Keratinocyte (primary cell): Measurements from ENCODE around the gene BCL2L1. TPM values are rescaled to one million over a fixed set of nuclear protein-coding genes. Genes with fewer than 3 reads are reported as not detected.

Experiments
- DNase-seq: peaks from one replicate; pipeline ENCODE4 v3.0.0-alpha.2; 2011; ENCODE audit warnings: low read depth, missing footprints, low spot score
- FAIRE-seq: peaks from 2 replicates; lab custom pipeline; 2011; peaks lifted over from hg19 to GRCh38; lab: Jason Lieb, UNC
- H2AFZ ChIP-seq: 2 replicates; pipeline ENCODE4 v1.6.0; 2012; ENCODE audit warnings: low read length, control low read depth, inconsistent platforms; ENCODE audit not compliant: control insufficient read depth
- H3K27ac ChIP-seq: 2 replicates; pipeline ENCODE4 v1.5.1; 2011; ENCODE audit warnings: low read length; ENCODE audit not compliant: control insufficient read depth, insufficient read depth
- H3K27me3 ChIP-seq: 3 replicates; pipeline ENCODE4 v1.6.0; 2011; ENCODE audit warnings: low read length; ENCODE audit not compliant: control insufficient read depth, insufficient read depth; ENCODE audit errors: extremely low read depth
- H3K36me3 ChIP-seq, 2 experiments: 2 replicates in 1 of 2; 3 replicates in 1 of 2; pipeline ENCODE4 v1.5.1; 2011; ENCODE audit warnings: low read length in 2 of 2, mild to moderate bottlenecking in 1 of 2; ENCODE audit not compliant: control insufficient read depth in 2 of 2, insufficient read depth in 2 of 2; ENCODE audit errors: extremely low read depth in 1 of 2
- H3K4me1 ChIP-seq: 3 replicates; pipeline ENCODE4 v1.5.1; 2011; ENCODE audit warnings: low read length; ENCODE audit not compliant: control insufficient read depth, insufficient read depth; ENCODE audit errors: extremely low read depth
- H3K4me2 ChIP-seq: 3 replicates; pipeline ENCODE4 v1.6.0; 2011; ENCODE audit warnings: low read depth, low read length; ENCODE audit not compliant: control insufficient read depth, insufficient read depth; ENCODE audit errors: extremely low read depth
- H3K4me3 ChIP-seq, 3 experiments: fragments of 200-600 bp in 1 of 3; sonication (generic) in 1 of 3; 2 replicates in 2 of 3; 3 replicates in 1 of 3; pipeline ENCODE4 v1.5.1; 2011 to 2016; ENCODE audit warnings: low read length in 3 of 3, mild to moderate bottlenecking in 3 of 3, control low read depth in 2 of 3, inconsistent platforms in 1 of 3, low read depth in 1 of 3, mixed read lengths in 1 of 3, mixed run types in 1 of 3, moderate library complexity in 1 of 3; ENCODE audit not compliant: control insufficient read depth in 2 of 3, insufficient read depth in 2 of 3; ENCODE audit errors: extremely low read depth in 1 of 3
- H3K79me2 ChIP-seq: 2 replicates; pipeline ENCODE4 v1.6.0; 2012; ENCODE audit warnings: low read length; ENCODE audit not compliant: control insufficient read depth, insufficient read depth
- H3K9ac ChIP-seq: 3 replicates; pipeline ENCODE4 v1.6.0; 2011; ENCODE audit warnings: low read length; ENCODE audit not compliant: control insufficient read depth, insufficient read depth; ENCODE audit errors: extremely low read depth
- H3K9me1 ChIP-seq: 3 replicates; pipeline ENCODE4 v1.6.0; 2011; ENCODE audit warnings: low read length; ENCODE audit not compliant: control insufficient read depth, insufficient read depth; ENCODE audit errors: extremely low read depth
- H3K9me3 ChIP-seq: 2 replicates; pipeline ENCODE4 v1.5.1; 2012; ENCODE audit warnings: low read depth, low read length; ENCODE audit not compliant: control insufficient read depth
- H4K20me1 ChIP-seq: 3 replicates; pipeline ENCODE4 v1.6.0; 2011; ENCODE audit warnings: low read length; ENCODE audit not compliant: control insufficient read depth, insufficient read depth; ENCODE audit errors: extremely low read depth
- CTCF ChIP-seq, 3 experiments: IDR thresholded peaks in 1 of 3; conservative IDR thresholded peaks in 1 of 3; optimal IDR thresholded peaks in 1 of 3; 2 replicates in 2 of 3; 3 replicates in 1 of 3; pipeline versions ENCODE3 to v1.5.1; 2011; ENCODE audit warnings: low read length in 3 of 3, mild to moderate bottlenecking in 3 of 3, moderate library complexity in 2 of 3, control low read depth in 1 of 3, inconsistent platforms in 1 of 3; ENCODE audit not compliant: insufficient read depth in 2 of 3; ENCODE audit errors: extremely low read depth in 1 of 3
- EZH2 ChIP-seq: IDR thresholded peaks from one replicate; pipeline ENCODE4 v1.6.1; 2012; ENCODE audit warnings: inconsistent platforms, mild to moderate bottlenecking, low read length, moderate library complexity
- dilution Hi-C: fragments of 300-500 bp; cut with MboI; formaldehyde crosslinking; loops from one replicate; pipeline ENCODE4 v1.7.0; 2020; ENCODE audit warnings: low sequenced_read_pairs; ENCODE audit not compliant: extremely low pct_ligation_motif_present
- polyA plus RNA-seq, 5 experiments: library from polyadenylated mRNA; depleted of rRNA in 3 of 5; stranded (reverse) in 3 of 5; stranded (forward) in 1 of 5; unstranded in 1 of 5; fragments of >200 nt; gene quantifications; 1 replicate in 1 of 5; 2 replicates in 3 of 5; 3 replicates in 1 of 5; pipeline versions ENCODE4 v1.2.1 to v1.2.3, GENCODE V29; 2011 to 2012; ENCODE audit warnings: missing spikeins in 2 of 5, low read depth in 1 of 5, low replicate concordance in 1 of 5

The BCL2L1 gene
- polyA plus RNA-seq, 1 donor (not counting 4 experiments of a cell fraction or from before 2014, with no cell fraction given): 109 TPM

GRCh38 chr20:31738729-31739549 is 16.3 kb upstream of the BCL2L1 start, which contains the start of gene TPX2:
TPX2 (plus strand) TSS chr20:31739290; CDS start chr20:31757477, 18,187 bp downstream.
- no peaks in the 10 kb centered on the region for H3K36me3 ChIP-seq
- peaks cover 47% of the 10 kb centered on the region for H3K79me2 ChIP-seq
- no peak for TF ChIP-seq EZH2
- peak in 2 of 3 experiments; percentile 12 to 23 for TF ChIP-seq CTCF (optimal IDR thresholded peaks at IDR 0.05 in 1 of 3, IDR thresholded peaks at IDR 0.05 in 1 of 3, conservative IDR thresholded peaks at IDR 0.05 in 1 of 3; ENCODE audit: extremely low read depth in 1 of 3, insufficient read depth in 2 of 3, low read length in 3 of 3)
- no peaks in the 10 kb centered on the region for H4K20me1 ChIP-seq
- H3K4me2 ChIP-seq: peak within 1 kb of the TSS; percentile 86
- DNase-seq (no peak), FAIRE-seq (peak; percentile 44)
- H3K27ac ChIP-seq: peak within 1 kb of the TSS; percentile 89
- dilution Hi-C loops: no loop called here
- no peaks in the 10 kb centered on the region for H3K9me3 ChIP-seq
- no peaks in the 10 kb centered on the region for H3K27me3 ChIP-seq
- H3K4me3 ChIP-seq: peak within 1 kb of the TSS; percentile 79 to 98 (median 95)
- peaks cover 13% of the 10 kb centered on the region for H3K4me1 ChIP-seq
- no peaks in the 10 kb centered on the region for H3K9me1 ChIP-seq
- peak within 1 kb of the TSS; percentile 98 for H2AFZ ChIP-seq
- H3K9ac ChIP-seq: peak within 1 kb of the TSS; percentile 93

GRCh38 chr20:31731321-31731717 is 8.7 kb upstream of the BCL2L1 start:
- Histone ChIP-seq H3K9me1 (no peaks in the 10 kb centered on the region), H3K27ac (no peak overlapping the region), H3K4me1 (peaks cover 4% of the 10 kb centered on the region), H2AFZ (no peak overlapping the region), H3K79me2 (no peaks in the 10 kb centered on the region), H4K20me1 (no peaks in the 10 kb centered on the region), H3K36me3 (no peaks in the 10 kb centered on the region), H3K4me3 (no peak overlapping the region), H3K9ac (no peak overlapping the region), H3K9me3 (no peaks in the 10 kb centered on the region), H3K27me3 (no peaks in the 10 kb centered on the region), H3K4me2 (no peak overlapping the region)
- dilution Hi-C loops: no loop called here
- FAIRE-seq: no peak
- DNase-seq: no peak
- TF ChIP-seq EZH2 (no peak), CTCF (optimal IDR thresholded peaks at IDR 0.05 in 1 of 3, IDR thresholded peaks at IDR 0.05 in 1 of 3, conservative IDR thresholded peaks at IDR 0.05 in 1 of 3; ENCODE audit: extremely low read depth in 1 of 3, insufficient read depth in 2 of 3, low read length in 3 of 3) (no peak)
